ENCODE data around the gene TCIRG1.
"Not testable (repeated sequence)": the region's sequence is repeated elsewhere in the genome, so short reads cannot be mapped to it uniquely, and the experiment has no call there.

TCIRG1 gene

DNA sequence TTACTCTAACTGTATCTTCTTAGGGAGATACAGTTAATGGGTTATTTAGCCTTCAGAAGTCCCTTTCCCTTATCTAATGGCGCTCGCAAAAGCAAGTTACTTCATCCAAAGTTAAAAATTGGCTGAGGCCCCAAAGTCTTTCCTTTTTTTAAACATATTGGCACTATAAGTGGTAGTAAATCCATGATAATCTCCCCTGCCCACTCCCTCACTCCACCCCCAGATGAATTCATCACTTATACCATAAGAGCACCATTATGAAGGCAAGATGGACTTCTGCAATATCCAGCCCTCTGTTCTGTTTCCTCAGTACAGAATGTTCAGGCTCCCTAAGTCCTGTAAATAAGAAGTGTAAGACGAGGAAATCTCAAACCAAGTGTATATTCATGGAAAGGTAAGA is 44.7 kb downstream of the TCIRG1 start:
- no peak for DNase-seq (ENCODE audit: low read depth)

GRCh38 chr11:68089679-68090078 is 50.9 kb downstream of the TCIRG1 start:
- DNase-seq (ENCODE audit: low read depth): no peak

DNA sequence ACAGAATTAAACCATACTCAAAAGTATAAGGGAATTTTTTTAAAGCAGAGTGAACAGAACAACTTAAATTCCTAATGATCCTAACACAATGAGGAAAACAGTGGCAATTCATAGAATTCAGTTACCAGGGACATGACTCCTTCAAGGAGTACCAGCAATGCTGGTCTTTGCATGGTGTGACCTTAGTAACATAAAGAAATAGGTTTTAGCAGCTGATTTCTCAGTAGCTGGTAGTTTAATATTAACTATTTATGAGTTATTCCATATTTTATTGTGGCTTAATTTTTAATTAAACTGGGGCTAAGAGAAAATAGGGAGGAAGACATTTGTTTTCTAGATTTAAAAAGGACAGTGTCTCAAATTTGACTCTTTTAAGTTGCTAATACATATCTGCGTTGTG is 51.5 kb downstream of the TCIRG1 start:
- no peak for DNase-seq (ENCODE audit: low read depth)

- no peak for DNase-seq (ENCODE audit: low read depth)
Observed at GRCh38 chr11:68090706-68091105, 51.9 kb downstream of the TCIRG1 start.

DNA sequence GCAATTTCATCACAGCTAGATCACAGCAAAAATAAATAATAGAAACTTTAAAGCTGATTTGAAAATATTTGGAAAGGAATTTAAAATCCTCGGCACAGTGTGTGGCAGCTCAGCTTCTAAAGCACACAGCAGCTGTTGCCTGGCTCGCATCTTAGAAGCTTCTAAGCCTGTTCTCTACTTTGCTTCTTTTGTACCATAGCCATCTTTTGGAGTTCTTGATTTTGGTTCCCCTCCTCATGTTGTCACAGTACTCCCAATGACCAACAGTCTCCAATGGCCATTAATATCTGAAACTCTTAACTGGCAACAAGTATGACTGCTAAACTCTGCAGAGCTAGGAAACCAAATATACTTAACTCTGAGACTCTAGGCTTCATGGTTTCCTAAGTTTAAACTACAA is 53.6 kb downstream of the TCIRG1 start:
- no peak for DNase-seq (ENCODE audit: low read depth)

GRCh38 chr11:68092946-68093345 is 54.1 kb downstream of the TCIRG1 start:
- DNase-seq (ENCODE audit: low read depth): not testable (repeated sequence)

- no peak for DNase-seq (ENCODE audit: low read depth)
Observed at GRCh38 chr11:68093565-68093964, 54.7 kb downstream of the TCIRG1 start.

- no peak for DNase-seq (ENCODE audit: low read depth)
Observed at GRCh38 chr11:68096962-68097361, 58.1 kb downstream of the TCIRG1 start.

GRCh38 chr11:68099057-68099456 is 60.2 kb downstream of the TCIRG1 start:
- DNase-seq (ENCODE audit: low read depth): no peak

DNA sequence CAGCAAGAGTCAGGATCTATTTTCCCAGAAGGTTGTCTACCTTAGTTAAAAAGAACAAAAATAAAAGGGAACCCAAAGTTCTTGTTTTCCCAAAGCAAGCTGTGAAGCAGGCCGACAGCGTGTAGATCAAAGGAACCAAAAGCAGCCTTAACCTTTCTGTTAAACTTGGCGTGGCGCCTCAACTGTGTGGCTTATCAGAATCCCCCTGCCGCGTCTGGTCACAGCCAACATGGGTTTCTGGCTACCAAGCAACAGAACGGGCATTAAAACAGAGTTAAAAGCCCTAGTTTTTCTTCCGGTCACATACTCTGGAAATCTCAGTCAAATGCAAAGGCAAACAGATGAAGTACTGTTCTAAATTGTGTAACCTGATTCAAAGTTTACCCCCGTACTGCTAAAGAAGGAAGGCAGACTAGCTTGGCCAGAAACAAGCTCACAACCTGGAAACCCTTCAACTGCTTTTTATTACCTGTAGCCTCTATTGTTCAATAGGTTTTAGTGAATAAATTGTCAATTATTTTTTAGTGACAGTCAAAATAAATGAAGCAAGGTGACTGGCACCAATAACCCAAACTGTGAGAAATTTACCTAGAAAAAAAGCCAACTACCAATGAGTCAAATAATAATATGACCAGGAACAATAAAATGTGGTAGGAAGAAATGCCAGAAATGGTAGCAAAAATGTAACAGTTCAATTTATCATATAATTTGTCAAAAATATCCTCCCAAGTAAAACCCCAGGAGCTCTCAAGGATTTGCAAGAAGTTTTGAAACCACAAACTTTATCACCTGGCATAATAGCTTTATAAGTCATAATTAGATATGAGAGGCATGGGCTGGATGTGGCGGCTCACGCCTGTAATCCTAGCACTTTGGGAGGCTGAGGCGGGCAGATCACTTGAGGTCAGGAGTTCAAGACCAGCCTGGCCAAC is 60.9 kb downstream of the TCIRG1 start:
- no peak for DNase-seq (ENCODE audit: low read depth)

Data from activated T-cell treated with anti-CD3 and anti-CD28 coated beads for 48 hours (primary cell).